Fibroblast of pulmonary artery (primary cell): ENCODE measurements around the gene DENND2A.

Experiments
- DNase-seq: peaks from one replicate; pipeline ENCODE4 v3.0.0-alpha.2; 2010; ENCODE audit warnings: low read depth
- H3K4me3 ChIP-seq: replicated peaks from 2 replicates; pipeline ENCODE4 v1.5.1; 2011; ENCODE audit warnings: low read depth, mild to moderate bottlenecking, control low read depth, low read length, moderate library complexity
- CTCF ChIP-seq: IDR thresholded peaks from 2 replicates; pipeline ENCODE4 v1.5.1; 2011; ENCODE audit warnings: mild to moderate bottlenecking, control low read depth, low read length, inconsistent platforms; ENCODE audit errors: missing control alignments

DENND2A gene

GRCh38 chr7:140604076-140604475, 36.5 kb downstream of the DENND2A start:
- no peak for TF ChIP-seq CTCF
- H3K4me3 ChIP-seq, result no peak overlapping the region
- DNase-seq, result no peak

DNA sequence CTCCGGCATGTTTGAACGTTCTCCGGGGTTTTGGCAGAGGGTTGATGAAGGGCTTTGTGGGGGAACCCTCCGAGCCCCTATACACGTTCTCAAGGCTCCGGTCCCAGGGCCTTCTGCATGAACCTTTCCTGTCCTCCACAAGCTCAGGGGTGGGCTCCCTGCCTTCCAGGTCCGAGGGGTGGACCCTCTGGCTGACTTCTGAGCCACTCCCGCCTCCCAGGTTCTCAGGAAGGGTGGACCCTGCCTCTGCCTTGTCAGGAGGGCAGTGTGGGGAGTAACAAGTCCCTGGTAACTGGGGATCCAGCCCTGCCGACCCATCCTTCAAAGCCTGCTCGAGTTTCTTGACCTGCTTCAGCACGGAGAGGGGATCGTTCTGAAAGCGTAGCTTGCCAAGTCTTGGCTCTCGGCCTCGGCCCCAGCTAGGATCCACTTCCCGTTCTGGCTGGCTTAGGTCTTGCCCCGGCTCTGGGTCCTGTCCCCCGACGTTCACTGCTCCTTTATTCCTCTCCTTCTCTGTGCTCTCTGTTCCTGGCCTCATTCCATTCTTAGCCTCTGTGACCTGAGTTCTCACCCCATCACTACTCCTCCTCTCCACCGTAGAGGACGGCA, 38.9 kb downstream of the DENND2A start:
- no peak for TF ChIP-seq CTCF
- no peak for DNase-seq
- H3K4me3 ChIP-seq, result no peak overlapping the region

- no peak for TF ChIP-seq CTCF
- DNase-seq, result no peak
- no peak overlapping the region for H3K4me3 ChIP-seq
Observed at GRCh38 chr7:140600341-140600740, 40.3 kb downstream of the DENND2A start.

DNA sequence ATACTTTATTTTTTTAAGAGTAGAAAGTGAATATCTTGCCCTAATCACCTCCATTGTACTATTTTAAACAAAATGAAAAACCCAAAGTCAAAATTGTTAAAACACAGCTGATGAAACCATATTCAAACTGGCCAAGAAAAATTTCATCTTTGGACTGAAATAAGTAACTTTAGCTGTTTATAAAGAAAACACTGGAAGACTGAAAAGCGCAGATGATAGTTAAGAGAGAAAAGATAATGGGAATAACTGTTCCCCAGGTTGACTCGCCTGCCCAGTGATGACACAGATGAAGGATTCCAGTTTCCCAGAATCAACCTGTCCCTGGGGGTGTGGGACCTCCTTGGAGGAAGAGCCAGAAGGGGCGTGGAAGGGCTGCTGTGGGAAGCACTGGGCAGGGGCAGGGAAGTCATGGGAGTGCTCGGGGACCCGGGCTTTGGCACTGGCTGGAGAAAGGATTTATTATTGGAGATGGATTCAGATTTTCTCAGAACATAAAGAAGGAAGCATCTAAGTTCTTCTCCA, 43.1 kb downstream of the DENND2A start:
- no peak overlapping the region for H3K4me3 ChIP-seq
- DNase-seq, result no peak
- TF ChIP-seq CTCF, result no peak

DNA sequence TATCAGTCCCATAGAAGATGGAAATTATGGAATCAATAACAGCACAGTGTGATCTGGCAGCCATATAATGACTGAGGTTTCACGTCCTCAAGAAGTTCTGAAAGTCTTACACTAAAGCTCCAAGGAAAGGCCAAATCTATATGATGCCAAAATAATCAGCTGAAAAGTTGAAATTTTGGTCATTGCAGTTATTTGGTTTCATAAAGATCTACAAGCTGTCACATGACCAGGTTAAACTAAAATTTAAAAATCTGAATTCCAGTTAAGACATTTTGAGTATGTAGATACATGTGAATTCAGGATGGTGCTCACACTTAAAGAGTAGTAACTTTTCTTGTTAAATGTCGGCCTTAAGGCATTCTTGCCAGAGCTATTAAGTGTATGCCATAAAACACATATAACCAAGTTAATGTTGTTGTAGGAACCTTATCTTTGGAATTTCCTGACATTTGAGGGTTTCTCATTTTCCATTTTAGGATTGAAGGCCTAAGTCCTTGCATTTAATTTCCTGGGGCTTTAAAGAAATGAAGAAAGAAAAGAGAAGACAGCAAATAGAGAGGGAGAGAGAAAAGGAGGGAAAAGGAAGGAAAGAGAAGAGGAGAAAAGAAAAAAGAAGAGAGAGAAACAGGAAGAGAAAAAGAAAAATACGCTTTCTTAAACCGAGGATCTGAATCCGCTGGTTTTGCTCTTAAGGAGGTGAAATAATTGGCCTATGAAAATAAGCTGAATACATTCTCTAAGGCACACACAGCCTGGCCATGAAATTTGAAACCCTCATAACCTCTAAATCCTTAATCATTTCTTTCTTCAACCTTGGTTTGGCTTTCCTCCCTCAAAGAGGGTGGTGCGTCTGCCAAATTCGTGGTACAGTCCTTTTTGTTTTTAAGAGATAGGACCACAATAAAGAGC, 43.8 kb downstream of the DENND2A start:
- no peak for TF ChIP-seq CTCF
- no peak overlapping the region for H3K4me3 ChIP-seq
- peak; percentile 71 for DNase-seq

GRCh38 chr7:140595468-140596092, 45.0 kb downstream of the DENND2A start:
- H3K4me3 ChIP-seq, result no peak overlapping the region
- no peak for DNase-seq
- TF ChIP-seq CTCF, result no peak
